ENCODE data around the gene AK4.

The AK4 gene

DNA sequence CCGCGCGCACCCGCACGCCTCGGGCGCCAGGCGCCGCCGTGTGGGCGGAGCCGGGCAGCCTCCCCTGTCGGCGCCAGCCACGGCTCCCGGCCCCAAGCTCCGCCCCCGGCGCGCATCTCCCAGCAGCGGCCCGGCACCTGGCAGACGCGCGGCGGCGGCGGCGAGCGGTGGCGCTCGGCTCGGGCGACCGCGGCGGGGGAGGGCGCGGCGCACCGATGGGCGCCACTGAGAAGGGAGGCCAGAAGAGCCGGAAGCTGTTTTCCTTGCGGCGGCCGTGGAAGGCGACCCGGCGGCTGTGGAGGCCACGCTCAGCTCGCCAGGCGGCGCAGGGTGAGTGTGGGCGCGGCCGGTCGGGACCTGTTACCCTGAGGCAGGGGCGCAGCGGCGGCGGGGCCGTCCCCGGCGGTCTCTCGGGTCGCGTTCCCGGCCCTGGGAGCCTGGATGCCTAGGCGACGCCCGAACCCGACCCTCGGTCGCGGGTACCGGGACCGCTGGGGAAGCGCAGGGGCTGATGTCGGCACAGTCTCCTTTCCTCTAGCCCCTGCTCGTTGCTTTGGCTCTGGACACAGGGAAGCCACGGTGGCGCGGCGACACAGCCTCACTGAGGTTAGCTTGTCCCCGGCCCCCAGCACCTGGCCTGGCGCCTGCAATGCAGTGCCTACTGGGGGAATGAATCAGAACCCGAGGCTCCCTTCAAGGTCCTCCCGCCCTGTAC, 106.5 kb downstream of the AK4 start:
- DNase-seq, result peak; percentile 44 to 85

DNA sequence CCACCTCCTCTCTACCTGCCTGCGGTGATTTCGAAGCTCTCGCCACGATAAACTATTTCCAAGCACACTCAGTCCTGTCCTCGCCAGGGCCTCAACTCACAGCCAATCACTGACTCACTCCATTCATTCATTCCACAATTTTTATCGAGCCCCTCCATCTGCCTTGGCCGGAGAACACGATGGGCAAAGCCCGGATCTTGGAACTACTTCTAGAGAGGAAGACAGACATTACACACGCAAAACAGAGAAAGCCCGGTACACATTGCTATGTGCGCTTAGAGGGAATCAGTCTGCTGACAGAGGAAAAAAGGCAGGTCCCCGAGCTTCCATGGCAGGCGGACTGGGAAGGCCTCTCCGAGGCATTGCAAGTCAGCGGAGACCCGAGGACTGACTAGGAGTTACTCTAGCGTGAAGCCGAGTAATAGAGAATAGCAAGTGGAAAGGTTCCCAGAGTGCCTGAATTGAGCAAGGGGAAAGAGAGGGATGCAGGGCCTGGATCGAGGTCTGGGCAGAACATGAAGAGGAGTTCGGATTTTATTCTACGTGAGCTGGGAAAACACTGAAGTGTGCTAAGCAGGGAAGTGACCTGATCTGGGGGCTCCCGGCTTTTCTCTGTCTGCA, 107.1 kb downstream of the AK4 start:
- DNase-seq, result peak in 1 of 2 experiments; percentile 63

DNA sequence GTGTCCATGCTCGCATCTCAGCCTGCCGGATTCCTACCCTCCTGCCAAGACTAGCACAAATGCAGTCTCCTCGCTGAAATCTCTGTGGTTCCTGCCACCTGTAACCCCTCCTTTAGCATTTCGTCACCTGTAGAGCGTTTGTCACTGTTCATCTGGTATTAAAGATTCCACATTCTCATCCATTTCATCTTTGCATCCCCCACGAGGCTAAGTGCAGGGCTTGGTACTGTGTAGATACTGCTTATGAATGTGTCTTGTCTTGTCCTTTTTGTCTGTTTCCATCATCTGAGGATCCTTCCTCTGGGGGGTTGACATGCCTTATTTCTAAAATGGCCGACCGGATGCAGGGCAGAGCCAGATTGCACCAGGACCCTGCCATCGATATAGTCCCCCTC, 107.7 kb downstream of the AK4 start:
- peak in 1 of 2 experiments; percentile 51 for DNase-seq

- DNase-seq, result no peak
Observed at GRCh38 chr1:65256860-65257708, 109.1 kb downstream of the AK4 start.

DNA sequence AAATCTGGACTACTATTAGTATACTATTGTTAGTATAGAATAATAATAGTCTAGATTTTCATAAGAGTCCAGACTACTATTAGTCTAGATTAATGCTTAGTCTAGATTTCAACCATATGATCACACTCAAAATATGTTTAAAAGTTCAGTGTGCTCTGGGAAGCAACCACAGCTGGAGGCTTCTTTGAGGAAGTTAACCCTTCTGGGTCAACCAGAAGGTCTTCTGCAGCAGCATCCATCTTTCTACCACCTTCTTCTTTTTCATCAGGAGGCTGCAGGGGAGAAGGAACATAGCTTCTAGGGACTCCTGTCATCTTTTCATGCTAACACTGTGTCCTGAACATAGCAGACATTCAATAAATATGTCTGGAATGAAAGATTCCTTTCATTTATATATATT, 110.1 kb downstream of the AK4 start:
- DNase-seq, result no peak

GRCh38 chr1:65259816-65260215, 111.8 kb downstream of the AK4 start:
- DNase-seq, result peak; percentile 32 to 64

GRCh38 chr1:65260851-65261473, 113.0 kb downstream of the AK4 start:
- DNase-seq, result no peak

DNA sequence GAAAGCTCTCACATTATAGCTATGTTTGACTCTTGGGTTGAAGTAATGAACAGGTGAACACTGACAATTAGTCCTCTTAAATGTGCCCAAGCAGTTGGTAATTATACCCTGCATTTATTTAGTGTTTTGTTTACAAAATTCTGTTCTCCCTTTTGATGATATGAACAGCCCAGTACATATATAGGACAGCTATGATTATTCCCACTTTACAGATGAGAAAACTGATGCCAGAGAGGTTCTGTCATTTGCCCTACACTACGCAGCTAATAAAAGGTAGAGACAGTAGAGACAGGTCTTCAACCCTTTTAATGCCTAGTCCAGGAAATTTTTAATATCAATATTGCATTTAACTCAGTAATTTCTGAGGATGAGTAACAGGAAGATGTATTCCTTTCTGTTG, 115.3 kb downstream of the AK4 start:
- DNase-seq, result no peak

GRCh38 chr1:65264197-65264929, 116.4 kb downstream of the AK4 start:
- DNase-seq, result peak; percentile 8 to 30

GRCh38 chr1:65265296-65265650, 117.3 kb downstream of the AK4 start:
- no peak for DNase-seq

- DNase-seq, result no peak
Observed at GRCh38 chr1:65265651-65266351, 117.8 kb downstream of the AK4 start.

DNA sequence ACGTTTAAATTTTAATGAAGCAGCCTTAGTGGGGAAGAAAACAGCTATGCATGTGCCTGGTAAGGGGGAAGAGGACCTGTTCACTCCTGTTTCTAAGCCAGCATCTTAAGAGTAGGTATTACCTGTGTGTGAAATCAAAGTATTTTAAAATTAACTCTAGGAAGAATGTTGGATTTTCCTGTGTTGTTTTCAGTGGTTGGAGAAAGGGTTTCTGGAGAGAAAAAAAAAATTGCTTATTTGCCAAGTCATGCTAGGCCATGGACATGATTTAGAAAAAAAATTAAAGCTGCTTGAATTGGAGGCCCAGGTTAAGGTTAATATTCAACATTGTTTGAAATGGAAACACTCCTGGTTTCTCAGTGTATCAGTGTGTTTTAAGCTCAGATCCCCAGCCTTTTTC, 118.5 kb downstream of the AK4 start:
- no peak for DNase-seq

GRCh38 chr1:65267271-65267670, 119.3 kb downstream of the AK4 start:
- DNase-seq, result no peak

DNA sequence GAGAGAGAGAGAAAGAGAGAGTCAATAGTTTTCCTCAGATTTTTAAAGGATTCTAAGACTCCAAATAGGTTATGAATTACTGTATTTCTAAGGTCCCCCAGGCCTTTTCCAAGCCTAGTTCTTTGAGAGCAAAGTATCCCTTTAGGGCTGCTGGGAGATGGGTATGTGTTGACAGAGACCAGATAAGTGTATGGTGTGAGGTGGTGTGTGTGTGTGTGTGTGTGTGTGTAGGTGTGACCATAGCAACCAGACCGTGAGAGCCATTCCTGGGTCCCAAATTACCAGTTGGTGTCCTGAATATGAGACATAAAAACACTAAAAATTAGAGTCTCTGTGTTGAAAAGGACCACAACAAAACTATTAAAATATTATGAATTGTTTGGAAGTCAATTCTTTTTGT, 119.7 kb downstream of the AK4 start:
- no peak for DNase-seq

DNA sequence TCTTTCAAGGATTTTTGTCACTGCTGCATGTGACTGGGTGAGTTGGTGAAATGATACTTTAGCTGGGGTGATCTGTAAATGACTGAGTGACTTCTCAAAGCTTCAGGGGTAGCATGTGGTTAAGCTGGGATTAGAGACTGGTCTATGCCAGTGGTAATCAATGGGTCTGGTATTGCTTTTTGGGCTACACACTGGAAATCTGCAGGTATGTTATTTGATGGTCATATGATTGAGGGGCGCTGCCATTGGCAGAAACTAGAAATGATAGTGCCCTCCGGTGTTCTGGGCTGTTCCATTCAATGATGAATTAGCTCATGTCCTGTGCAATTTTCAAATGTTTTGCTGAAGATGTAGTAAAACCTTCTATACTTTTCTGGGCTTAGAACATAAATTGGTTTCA, 121.6 kb downstream of the AK4 start:
- no peak for DNase-seq

DNA sequence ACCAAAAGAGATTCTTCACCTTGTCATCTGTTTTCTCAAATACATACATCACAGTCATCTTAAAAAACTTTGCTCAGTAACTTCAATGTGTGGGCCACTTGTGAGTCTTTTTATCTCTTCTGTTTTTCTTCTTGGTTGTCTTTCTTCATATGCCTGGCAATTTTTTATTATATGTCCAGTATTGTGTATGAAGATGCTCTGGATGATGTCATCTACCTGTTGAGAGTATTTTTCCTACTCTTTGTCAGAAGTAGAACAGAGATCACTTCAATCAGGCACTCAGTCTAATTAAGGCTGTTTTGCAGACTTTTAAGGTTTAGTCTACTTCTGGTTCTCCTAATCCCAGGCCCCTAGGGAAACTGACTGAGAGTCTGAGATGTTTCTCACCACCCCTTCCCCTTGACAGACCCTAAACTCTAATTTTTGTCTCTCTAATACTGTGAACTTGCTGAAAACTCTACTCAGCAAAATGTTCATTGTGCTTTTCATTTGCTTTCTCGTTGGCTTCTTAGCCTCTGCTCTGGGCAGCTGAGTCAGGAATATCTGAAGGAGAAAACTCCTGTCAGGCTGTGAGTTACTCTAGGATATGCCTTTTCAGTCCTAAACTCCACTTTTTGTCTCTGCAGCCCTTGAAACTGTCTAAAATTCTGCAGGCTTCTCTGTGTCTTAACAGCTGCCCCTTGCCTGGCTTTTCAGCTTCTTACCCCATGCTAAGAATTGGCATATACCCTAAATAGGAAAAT, 128.4 kb downstream of the AK4 start:
- DNase-seq, result no peak

- no peak for DNase-seq
Observed at GRCh38 chr1:65277605-65278347, 129.8 kb downstream of the AK4 start.

GRCh38 chr1:65278376-65279069, 130.5 kb downstream of the AK4 start:
- DNase-seq, result no peak

- DNase-seq, result no peak
Observed at GRCh38 chr1:65279070-65279779, 131.2 kb downstream of the AK4 start.
